ENCODE measurements around the gene CEP97. TPM values are rescaled to one million over a fixed set of nuclear protein-coding genes. Genes with fewer than 3 reads are reported as not detected.

The CEP97 gene
- 10.8 and 12.7 TPM in 2 replicates for total RNA-seq
- long read RNA-seq, partial matches to known transcripts = 23 of 33 reads
- long read RNA-seq, other reads (novel, unspliced or antisense) = 9 of 33 reads

- H3K4me3 Mint-ChIP-seq (ENCODE audit: unreplicated experiment) = peak within 1 kb of the TSS; percentile 96
- no peaks in the 10 kb centered on the region for H3K9me3 Mint-ChIP-seq (ENCODE audit: unreplicated experiment)
- no peaks in the 10 kb centered on the region for H3K27me3 Mint-ChIP-seq (ENCODE audit: unreplicated experiment)
- TF ChIP-seq CTCF (IDR thresholded peaks at IDR 0.05) = no peak
- H3K27ac Mint-ChIP-seq (ENCODE audit: unreplicated experiment) = peak within 1 kb of the TSS; percentile 95
- H3K4me1 Mint-ChIP-seq (ENCODE audit: unreplicated experiment) = peaks cover 22% of the 10 kb centered on the region
- peak; percentile 95 for DNase-seq (ENCODE audit: extremely low spot score, unreplicated experiment)
- H3K36me3 Mint-ChIP-seq (ENCODE audit: unreplicated experiment) = peaks cover 4% of the 10 kb centered on the region
These were observed at the start of gene CEP97 for GRCh38 chr3:101724329-101725193. Gene CEP97 (plus strand): TSS chr3:101724614. CDS start chr3:101724677, 63 bp downstream.

GRCh38 chr3:101675709-101676215 lies 48.7 kb upstream of the CEP97 start:
- H3K27ac Mint-ChIP-seq (ENCODE audit: unreplicated experiment) = peak overlapping the region; percentile 97
- H3K27me3 Mint-ChIP-seq (ENCODE audit: unreplicated experiment) = no peaks in the 10 kb centered on the region
- H3K9me3 Mint-ChIP-seq (ENCODE audit: unreplicated experiment) = no peaks in the 10 kb centered on the region
- no peak for TF ChIP-seq CTCF (IDR thresholded peaks at IDR 0.05)
- peaks cover 33% of the 10 kb centered on the region for H3K4me1 Mint-ChIP-seq (ENCODE audit: unreplicated experiment)
- no peak for DNase-seq (ENCODE audit: extremely low spot score, unreplicated experiment)
- peaks cover 13% of the 10 kb centered on the region for H3K36me3 Mint-ChIP-seq (ENCODE audit: unreplicated experiment)
- H3K4me3 Mint-ChIP-seq (ENCODE audit: unreplicated experiment) = peak overlapping the region; percentile 90

- TF ChIP-seq CTCF (IDR thresholded peaks at IDR 0.05) = no peak
- H3K27ac Mint-ChIP-seq (ENCODE audit: unreplicated experiment) = peak overlapping the region; percentile 97
- no peaks in the 10 kb centered on the region for H3K9me3 Mint-ChIP-seq (ENCODE audit: unreplicated experiment)
- no peaks in the 10 kb centered on the region for H3K27me3 Mint-ChIP-seq (ENCODE audit: unreplicated experiment)
- H3K4me1 Mint-ChIP-seq (ENCODE audit: unreplicated experiment) = peaks cover 33% of the 10 kb centered on the region
- peak overlapping the region; percentile 90 for H3K4me3 Mint-ChIP-seq (ENCODE audit: unreplicated experiment)
- peak; percentile 98 for DNase-seq (ENCODE audit: extremely low spot score, unreplicated experiment)
- H3K36me3 Mint-ChIP-seq (ENCODE audit: unreplicated experiment) = peaks cover 18% of the 10 kb centered on the region
These were observed 48.1 kb upstream of the CEP97 start for GRCh38 chr3:101676216-101676764.

GRCh38 chr3:101676765-101677435 lies 47.5 kb upstream of the CEP97 start, which contains the start of gene ZBTB11:
Gene ZBTB11 (minus strand): TSS chr3:101677132. CDS start chr3:101676914, 218 bp downstream.
- peak; percentile 64 for TF ChIP-seq CTCF (IDR thresholded peaks at IDR 0.05)
- H3K36me3 Mint-ChIP-seq (ENCODE audit: unreplicated experiment) = peaks cover 21% of the 10 kb centered on the region
- H3K4me1 Mint-ChIP-seq (ENCODE audit: unreplicated experiment) = peaks cover 33% of the 10 kb centered on the region
- H3K9me3 Mint-ChIP-seq (ENCODE audit: unreplicated experiment) = no peaks in the 10 kb centered on the region
- peak within 1 kb of the TSS; percentile 97 for H3K27ac Mint-ChIP-seq (ENCODE audit: unreplicated experiment)
- peak; percentile 99 for DNase-seq (ENCODE audit: extremely low spot score, unreplicated experiment)
- no peaks in the 10 kb centered on the region for H3K27me3 Mint-ChIP-seq (ENCODE audit: unreplicated experiment)
- H3K4me3 Mint-ChIP-seq (ENCODE audit: unreplicated experiment) = peak within 1 kb of the TSS; percentile 90

All from osteocyte (in vitro differentiated cells).